ENCODE results near the gene KLHDC8B.

GRCh38 chr3:49122886-49123545 is 48.4 kb upstream of the KLHDC8B start:
- TF ChIP-seq, protein P1, sequence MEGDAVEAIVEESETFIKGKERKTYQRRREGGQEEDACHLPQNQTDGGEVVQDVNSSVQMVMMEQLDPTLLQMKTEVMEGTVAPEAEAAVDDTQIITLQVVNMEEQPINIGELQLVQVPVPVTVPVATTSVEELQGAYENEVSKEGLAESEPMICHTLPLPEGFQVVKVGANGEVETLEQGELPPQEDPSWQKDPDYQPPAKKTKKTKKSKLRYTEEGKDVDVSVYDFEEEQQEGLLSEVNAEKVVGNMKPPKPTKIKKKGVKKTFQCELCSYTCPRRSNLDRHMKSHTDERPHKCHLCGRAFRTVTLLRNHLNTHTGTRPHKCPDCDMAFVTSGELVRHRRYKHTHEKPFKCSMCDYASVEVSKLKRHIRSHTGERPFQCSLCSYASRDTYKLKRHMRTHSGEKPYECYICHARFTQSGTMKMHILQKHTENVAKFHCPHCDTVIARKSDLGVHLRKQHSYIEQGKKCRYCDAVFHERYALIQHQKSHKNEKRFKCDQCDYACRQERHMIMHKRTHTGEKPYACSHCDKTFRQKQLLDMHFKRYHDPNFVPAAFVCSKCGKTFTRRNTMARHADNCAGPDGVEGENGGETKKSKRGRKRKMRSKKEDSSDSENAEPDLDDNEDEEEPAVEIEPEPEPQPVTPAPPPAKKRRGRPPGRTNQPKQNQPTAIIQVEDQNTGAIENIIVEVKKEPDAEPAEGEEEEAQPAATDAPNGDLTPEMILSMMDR (IDR thresholded peaks at IDR 0.05), result no peak
- TF ChIP-seq POLR2A (IDR thresholded peaks at IDR 0.05), result no peak
